NT2/D1 (cell line): ENCODE data around the gene INTS1.

ENCODE experiments used
- DNase-seq: peaks from one replicate; pipeline ENCODE4 v3.0.0-alpha.2; 2011; ENCODE audit warnings: low read depth, low spot score
- H3K27me3 ChIP-seq: 2 replicates; pipeline ENCODE4 v1.6.0; 2011; ENCODE audit warnings: mild to moderate bottlenecking; ENCODE audit not compliant: insufficient read length, insufficient read depth
- H3K36me3 ChIP-seq: 2 replicates; pipeline ENCODE4 v1.6.1; 2011; ENCODE audit warnings: mild to moderate bottlenecking, low read length, mixed read lengths; ENCODE audit not compliant: insufficient read depth, insufficient read length
- H3K4me1 ChIP-seq: 2 replicates; pipeline ENCODE4 v1.5.1; 2011; ENCODE audit not compliant: insufficient read depth, insufficient read length
- H3K4me3 ChIP-seq: 2 replicates; pipeline ENCODE4 v1.5.1; 2011; ENCODE audit warnings: low read depth; ENCODE audit not compliant: insufficient read length
- H3K9ac ChIP-seq: 2 replicates; pipeline ENCODE4 v1.6.0; 2011; ENCODE audit warnings: low read depth; ENCODE audit not compliant: insufficient read length
- H3K9me3 ChIP-seq: 2 replicates; pipeline ENCODE4 v1.5.1; 2011; ENCODE audit warnings: mild to moderate bottlenecking, low read length; ENCODE audit not compliant: insufficient read depth
- SUZ12 ChIP-seq: IDR thresholded peaks from 2 replicates; pipeline ENCODE4 v1.6.1; 2011; ENCODE audit not compliant: insufficient read length, insufficient read depth; ENCODE audit errors: extremely low read depth
- YY1 ChIP-seq: IDR thresholded peaks from 2 replicates; pipeline ENCODE4 v1.6.1; 2011; ENCODE audit not compliant: insufficient read length, insufficient read depth
- ZNF274 ChIP-seq: IDR thresholded peaks from 2 replicates; pipeline ENCODE4 v1.6.1; 2011; ENCODE audit warnings: mild to moderate bottlenecking, low read depth, low read length

INTS1 gene

DNA sequence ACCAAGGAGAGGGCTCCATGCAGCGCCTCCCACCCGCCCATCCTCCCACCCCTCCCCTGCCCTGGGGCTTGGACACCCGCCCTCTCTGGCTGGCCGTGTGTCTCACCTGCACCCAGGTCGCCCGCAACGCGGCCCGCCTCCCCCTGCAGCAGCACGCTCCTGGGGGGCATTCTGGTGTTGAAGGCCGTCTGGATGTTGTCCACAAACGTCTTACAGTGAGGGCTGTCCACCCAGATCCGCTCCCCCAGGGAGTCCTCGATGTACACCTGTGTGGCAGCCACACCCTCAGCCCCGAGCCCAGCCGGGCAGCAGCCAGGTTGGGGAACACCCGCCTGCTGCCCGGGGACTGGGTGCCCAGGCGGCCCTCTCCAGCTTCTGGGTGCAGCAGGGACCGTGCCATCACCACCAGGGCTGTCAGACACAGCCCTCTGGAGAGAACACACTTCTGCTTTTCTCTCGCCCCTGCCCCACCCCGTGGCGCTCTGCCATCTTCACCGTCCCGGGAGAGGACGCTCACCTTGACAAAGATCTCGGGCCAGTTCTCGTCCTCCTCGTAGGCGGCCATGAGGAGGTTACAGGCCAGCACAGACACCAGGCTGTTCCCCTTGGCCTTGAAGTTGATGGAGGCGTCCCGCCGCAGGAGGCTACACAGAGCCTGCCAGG lies 4.7 kb downstream of the INTS1 start:
- peaks cover 84% of the 10 kb centered on the region for H3K36me3 ChIP-seq
- DNase-seq, result no peak
- H3K9ac ChIP-seq, result no peak overlapping the region
- H3K9me3 ChIP-seq, result no peaks in the 10 kb centered on the region
- peaks cover 2% of the 10 kb centered on the region for H3K4me1 ChIP-seq
- TF ChIP-seq SUZ12, result no peak
- no peak for TF ChIP-seq YY1
- no peak for TF ChIP-seq ZNF274
- H3K27me3 ChIP-seq, result no peaks in the 10 kb centered on the region
- H3K4me3 ChIP-seq, result no peak overlapping the region

DNA sequence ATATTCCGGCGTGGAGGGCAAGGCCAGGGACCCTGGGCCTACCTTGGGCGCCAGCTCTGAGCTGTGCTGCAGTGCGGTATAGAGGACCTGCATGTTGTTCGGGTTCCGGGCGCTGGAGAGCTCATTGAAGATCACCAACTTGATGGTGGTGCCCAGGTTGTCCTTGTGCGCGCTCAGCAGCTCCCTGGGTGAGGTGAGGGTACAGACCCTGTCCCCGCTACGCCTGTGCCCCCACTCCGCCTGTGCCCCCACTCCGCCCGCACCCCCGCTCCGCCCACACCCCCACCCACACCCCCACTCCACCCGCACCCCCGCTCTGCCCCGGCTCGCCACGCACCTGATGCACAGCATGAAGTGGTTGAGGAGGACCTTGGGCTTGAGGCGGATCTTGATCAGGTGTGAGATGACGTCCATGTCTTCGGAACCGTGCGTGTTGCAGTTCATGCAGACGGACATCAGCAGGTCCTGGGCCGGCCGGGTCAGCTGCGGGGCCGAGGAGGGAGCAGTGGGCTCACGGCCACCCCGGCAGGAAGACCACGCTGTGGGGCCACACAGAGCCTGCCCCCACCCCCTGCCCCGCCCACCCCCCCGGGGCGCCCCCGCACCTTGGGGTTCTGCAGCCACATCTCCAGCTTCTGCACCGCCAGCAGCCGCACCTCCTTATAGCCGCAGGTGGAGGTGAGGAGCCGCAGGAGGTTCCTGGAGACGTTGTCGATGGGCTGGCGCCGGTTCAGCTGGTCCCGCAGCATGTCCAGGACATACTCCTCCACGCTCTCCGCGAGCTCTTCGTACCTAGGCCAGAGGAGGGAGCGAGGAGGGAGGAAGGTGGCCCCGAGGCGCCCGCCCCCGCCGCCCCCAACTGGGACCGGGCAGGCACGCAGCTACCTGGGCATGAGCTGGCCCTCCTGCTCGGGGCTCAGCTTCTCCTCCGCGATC lies 5.6 kb downstream of the INTS1 start:
- Histone ChIP-seq H3K27me3 (no peaks in the 10 kb centered on the region), H3K4me3 (no peak overlapping the region), H3K4me1 (peaks cover 2% of the 10 kb centered on the region), H3K9me3 (no peaks in the 10 kb centered on the region), H3K36me3 (peaks cover 93% of the 10 kb centered on the region), H3K9ac (no peak overlapping the region)
- no peak for DNase-seq
- TF ChIP-seq ZNF274 (no peak), YY1 (no peak)

DNA sequence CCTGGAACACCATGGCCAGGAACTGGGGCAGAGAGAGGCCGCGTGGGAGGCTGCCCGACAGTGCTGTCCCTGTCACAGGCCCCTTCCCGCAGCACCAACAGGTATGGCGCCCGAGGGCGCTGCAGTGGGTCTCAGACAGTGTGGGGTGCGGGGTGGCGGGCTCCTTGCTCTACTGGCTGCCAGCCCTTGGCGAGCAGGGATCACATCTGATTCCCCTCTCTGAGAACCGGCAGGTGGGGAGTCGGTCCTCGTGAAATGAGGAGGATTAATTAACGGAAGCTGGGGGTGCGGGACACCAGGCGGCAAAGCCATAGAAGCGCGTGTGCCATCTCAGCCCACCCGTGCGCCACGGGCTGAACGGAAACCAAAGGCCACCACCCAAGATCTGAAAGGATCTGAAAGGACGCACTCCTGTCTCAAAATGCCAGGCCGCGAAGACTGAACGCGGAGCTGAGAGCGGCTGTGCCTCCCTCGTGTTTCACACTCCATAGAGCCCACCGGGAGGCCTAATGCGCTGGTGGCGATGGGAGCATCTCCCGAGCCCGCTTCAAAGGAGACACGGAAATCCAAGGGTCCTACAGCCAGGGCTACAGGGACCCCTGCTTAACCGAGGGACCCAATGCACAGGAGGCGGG lies 6.8 kb downstream of the INTS1 start:
- H3K27me3 ChIP-seq, result no peaks in the 10 kb centered on the region
- H3K4me1 ChIP-seq, result no peaks in the 10 kb centered on the region
- TF ChIP-seq YY1 (no peak), ZNF274 (no peak), SUZ12 (no peak)
- H3K9me3 ChIP-seq, result no peaks in the 10 kb centered on the region
- no peak overlapping the region for H3K4me3 ChIP-seq
- no peak for DNase-seq
- H3K36me3 ChIP-seq, result peaks cover 95% of the 10 kb centered on the region
- no peak overlapping the region for H3K9ac ChIP-seq

DNA sequence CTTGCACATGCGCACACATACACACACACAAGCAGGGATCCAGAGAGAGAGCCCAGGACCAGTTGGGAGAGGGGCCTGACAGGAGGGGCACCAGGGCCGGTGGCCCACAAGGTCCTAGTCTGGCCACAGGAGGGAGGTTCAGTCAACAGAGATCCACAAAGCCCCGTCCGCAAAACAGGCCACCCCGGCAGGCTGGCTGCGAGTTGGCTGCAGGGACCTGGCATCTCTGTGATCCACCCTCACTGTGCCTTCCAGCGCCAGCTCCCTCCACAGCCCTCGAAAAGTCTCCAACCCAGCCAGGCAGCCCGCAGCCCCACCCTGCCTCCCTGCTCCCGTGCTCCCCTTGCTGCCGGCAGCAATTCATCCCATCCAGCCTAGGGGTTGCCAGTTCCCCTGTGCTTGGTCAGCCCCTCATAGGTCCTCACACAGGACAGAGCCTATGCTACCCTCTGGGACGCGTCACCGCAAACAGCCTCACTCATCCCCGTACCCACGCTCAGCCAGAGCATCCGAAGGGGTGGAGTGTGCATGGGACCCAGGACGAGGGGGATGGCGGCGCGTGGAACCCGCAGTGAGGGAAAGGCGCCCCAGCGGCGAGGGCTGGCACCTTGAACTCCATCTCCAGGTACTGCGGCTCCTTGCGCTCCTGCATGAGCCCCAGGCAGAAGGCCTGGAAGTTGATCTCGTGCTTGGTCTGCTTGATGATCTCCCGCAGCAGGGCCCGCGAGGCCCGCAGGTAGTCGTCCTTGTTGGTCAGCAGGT lies 7.5 kb downstream of the INTS1 start:
- TF ChIP-seq ZNF274 (no peak), YY1 (no peak), SUZ12 (no peak)
- no peak for DNase-seq
- Histone ChIP-seq H3K27me3 (no peaks in the 10 kb centered on the region), H3K4me3 (no peak overlapping the region), H3K36me3 (peaks cover 95% of the 10 kb centered on the region), H3K9me3 (no peaks in the 10 kb centered on the region), H3K9ac (no peak overlapping the region), H3K4me1 (no peaks in the 10 kb centered on the region)

DNA sequence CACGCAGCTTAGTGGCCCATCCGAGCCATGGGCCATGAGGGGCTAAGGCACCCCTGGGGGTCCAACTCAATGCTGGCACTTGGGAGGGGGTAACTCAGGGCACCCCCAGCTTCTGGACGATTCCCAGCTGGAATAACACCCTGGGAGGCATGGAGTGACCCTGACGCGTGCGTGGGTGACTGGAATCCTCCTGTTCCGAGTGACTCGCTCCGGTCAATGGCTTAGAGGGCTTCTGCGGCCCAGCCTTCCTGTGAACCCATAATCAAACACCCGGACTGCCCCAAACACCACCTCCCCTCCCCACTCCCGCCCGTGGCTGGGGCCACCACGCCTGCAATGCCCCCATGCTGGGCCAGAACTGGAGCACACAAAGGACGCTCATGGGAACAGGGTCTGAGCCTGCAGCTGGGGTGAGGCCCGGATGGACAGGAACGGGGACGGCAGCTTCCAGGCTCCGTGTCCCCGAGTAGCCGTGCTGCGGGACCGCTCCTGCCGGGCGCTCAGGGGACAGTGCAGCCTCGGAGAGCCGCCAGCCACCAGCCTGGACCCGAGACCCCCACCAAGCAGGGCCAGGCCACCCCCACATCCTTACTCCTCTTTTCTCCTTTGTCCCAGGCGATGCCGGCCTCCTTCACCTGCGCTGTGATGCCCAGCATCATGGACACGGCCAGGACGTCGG lies 8.5 kb downstream of the INTS1 start:
- H3K27me3 ChIP-seq, result no peaks in the 10 kb centered on the region
- no peak overlapping the region for H3K4me3 ChIP-seq
- no peak overlapping the region for H3K9ac ChIP-seq
- H3K9me3 ChIP-seq, result no peaks in the 10 kb centered on the region
- no peak for TF ChIP-seq ZNF274
- no peak for TF ChIP-seq YY1
- TF ChIP-seq SUZ12, result no peak
- no peaks in the 10 kb centered on the region for H3K4me1 ChIP-seq
- DNase-seq, result no peak
- peaks cover 95% of the 10 kb centered on the region for H3K36me3 ChIP-seq

DNA sequence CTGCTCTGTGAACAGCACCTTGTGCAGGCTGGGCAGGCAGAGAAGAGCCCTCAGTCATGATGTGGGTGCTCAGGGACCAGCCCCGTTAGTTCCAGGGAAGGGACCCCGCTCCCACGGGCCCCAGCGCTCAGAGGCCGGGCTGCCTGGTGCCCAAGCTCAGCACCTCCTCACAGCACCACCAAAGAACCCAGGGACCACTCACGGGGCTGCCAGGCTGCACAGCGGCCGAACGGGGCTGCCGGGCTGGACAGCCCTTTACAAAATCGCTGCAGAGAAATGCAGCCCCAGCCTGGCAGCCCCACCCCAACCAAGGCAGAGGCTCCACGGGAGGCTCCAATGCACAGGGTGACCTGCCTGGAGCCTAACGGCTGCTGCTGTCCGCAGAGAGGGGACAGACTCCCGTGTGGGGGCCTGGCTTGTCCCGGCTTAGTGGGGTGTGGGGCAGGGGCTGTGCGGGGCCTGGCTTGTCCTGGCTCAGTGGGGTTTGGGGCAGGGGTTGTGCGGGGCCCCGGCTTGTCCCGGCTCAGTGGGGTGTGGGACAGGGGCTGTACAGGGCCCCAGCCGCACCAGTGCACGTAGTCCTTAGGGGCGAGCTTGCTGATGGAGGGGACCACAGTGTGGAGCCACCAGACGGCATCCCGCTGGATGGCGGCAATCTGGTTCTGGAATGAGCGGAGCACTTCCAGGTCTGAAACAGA lies 9.2 kb downstream of the INTS1 start:
- no peak for DNase-seq
- H3K9me3 ChIP-seq, result no peaks in the 10 kb centered on the region
- peaks cover 95% of the 10 kb centered on the region for H3K36me3 ChIP-seq
- no peaks in the 10 kb centered on the region for H3K27me3 ChIP-seq
- no peak overlapping the region for H3K9ac ChIP-seq
- TF ChIP-seq SUZ12 (no peak), YY1 (no peak), ZNF274 (no peak)
- H3K4me1 ChIP-seq, result no peaks in the 10 kb centered on the region
- no peak overlapping the region for H3K4me3 ChIP-seq
